Right lobe of liver (tissue), 4 donors: Measurements from ENCODE around the gene SPAG4.
A peak's percentile ranks its signal among the peaks of the same experiment; 100 is the strongest.

Experiments used
- CTCF ChIP-seq, 4 donors: fragments of 200-600 bp in 3 of 4; fragments of 450-650 bp in 1 of 4; IDR thresholded peaks; one replicate each; pipeline versions ENCODE4 v1.5.1 to v1.8.0; 2016 to 2022; ENCODE audit warnings: antibody characterized with exemption in 4 of 4, mild to moderate bottlenecking in 2 of 4
- POLR2A ChIP-seq: fragments of 450-650 bp; IDR thresholded peaks from one replicate; pipeline ENCODE4 v1.6.1; 2017; ENCODE audit warnings: antibody characterized with exemption, mild to moderate bottlenecking
- donor health status: DM: no; HTN: no; CAD: no.
- donor health status: DM: no; HTN: no; CAD: no.
- donor health status: DM: no; HTN: yes; CAD: no.

- peak in 2 of 4 donors; percentile 15 to 18 for TF ChIP-seq CTCF (IDR thresholded peaks at IDR 0.05)
- no peak for TF ChIP-seq POLR2A
These were observed 11.2 kb upstream of the SPAG4 start for GRCh38 chr20:35604449-35604747.
